Activated naive CD4-positive, alpha-beta T cell (primary cell): ENCODE results near the gene CISH.
A peak's percentile ranks its signal among the peaks of the same experiment; 100 is the strongest.

Experiments used
- DNase-seq, 4 experiments: peaks; one replicate each; lab custom pipeline; 2025; lab: John Stamatoyannopoulos, UW

The CISH gene

DNA sequence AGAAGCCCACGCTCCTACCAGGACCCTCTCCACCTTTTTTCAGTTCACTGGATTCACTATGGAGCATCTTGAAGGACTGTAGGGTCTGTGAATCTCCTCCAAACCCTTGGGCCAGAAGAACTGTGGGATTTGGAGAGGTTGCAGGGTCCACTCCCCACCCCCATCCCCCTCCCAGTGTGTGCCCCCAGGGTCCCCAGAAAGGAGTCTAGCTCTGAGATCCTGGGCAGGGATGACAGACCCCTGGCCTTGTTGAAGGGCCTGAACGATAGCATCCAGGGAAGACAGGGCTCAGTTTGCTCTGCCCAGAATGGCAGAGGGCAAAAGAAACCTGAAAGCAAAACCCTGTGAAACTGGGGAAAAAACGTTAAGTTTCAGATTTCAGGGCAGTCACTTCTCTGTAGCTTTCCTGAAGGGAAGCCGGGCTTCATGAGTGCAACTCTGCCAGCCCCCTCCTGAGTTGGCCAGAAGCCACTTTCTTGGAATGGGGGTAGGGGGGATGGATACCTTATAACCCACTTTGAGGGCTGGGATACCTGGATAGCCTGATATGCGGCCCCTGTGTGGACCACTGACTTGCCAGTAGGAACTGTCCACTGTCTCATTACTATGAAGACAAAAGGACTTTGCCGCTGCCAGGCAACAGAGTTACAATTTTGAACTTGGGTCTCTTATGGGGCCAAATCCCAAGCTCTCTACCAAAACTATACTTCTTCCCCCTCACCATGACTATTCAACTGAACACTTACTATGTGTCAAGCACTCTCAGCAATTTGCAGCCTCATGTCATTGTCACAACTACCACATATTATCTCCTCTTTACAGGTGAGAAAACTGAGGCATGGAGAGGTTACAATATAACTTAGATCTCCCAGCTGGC, 1.6 kb upstream of the CISH start:
- DNase-seq: no peak

DNA sequence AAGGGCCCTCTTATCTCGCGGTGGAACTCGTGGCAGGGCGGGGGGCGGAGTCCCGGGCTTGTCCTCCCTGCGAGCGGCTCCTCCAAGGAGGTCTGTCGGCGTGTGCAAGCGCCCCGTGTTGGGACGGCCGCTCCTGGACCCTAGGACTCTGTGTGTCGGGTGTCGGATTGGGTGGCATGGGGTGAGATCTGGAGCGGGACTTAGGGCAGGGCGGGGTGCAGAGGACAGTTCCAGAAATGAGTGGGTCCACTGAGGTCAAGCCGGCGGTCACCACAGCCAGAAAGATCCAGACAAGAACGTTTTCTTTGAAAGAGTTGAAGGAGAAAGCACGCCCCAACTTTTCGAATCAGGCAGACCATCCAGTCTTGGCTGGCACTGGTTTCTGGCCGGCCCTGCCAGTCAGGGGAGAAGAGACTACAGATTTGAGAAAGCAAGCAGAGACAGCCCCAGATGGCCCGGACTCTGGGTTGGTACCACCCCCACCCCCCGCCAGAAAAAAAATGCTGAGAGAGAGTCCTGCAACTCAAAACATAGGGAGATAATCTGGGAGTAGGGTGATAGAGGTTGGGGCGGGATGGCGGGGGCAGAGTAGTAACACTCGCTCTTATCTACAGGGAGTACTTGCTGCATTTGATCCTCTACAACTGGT, 784 bp upstream of the CISH start:
- no peak for DNase-seq

- DNase-seq: no peak
These were observed 546 bp downstream of the CISH start for GRCh38 chr3:50610992-50611463.

DNA sequence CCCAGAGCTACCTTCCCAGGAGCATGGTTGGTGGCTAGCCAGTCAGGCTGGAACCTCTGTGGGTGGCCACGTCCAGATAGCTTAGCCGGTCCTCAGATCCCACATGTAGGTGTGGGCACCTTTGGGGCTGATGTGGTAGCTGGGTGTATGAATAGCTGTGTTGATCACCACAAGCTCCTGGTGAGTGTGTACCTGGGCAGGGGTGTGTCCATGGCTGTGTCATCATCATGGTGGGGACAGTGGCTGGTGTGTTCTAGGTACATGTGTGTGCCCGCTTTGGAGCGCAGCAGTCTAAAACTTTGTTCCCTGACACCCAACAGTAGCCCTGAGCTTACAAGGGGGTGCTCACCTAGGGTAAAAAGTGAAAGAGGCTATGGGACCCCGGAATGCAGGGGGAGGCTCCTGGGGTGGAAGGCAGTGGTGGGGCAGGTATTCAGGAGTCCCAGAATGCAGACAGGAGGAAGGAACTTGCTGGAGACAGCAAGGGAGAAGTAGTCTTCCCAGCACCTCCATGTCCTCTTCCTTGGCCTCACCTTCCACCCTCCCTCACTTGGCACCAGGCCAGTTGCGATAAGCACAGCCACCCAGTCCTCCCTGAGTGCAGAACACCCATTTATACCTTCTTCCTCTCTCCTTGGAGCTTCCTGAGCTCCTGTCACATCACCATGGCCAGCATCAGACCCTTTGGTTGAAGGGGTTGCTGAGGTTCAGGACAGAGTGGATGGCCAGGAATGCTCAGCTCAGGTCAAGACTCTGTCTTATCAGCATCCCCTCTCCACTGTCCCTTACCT, 1.2 kb downstream of the CISH start:
- DNase-seq: peak in 1 of 4 experiments; percentile 23

- no peak for DNase-seq
These were observed 1.9 kb downstream of the CISH start for GRCh38 chr3:50609763-50610085.

DNA sequence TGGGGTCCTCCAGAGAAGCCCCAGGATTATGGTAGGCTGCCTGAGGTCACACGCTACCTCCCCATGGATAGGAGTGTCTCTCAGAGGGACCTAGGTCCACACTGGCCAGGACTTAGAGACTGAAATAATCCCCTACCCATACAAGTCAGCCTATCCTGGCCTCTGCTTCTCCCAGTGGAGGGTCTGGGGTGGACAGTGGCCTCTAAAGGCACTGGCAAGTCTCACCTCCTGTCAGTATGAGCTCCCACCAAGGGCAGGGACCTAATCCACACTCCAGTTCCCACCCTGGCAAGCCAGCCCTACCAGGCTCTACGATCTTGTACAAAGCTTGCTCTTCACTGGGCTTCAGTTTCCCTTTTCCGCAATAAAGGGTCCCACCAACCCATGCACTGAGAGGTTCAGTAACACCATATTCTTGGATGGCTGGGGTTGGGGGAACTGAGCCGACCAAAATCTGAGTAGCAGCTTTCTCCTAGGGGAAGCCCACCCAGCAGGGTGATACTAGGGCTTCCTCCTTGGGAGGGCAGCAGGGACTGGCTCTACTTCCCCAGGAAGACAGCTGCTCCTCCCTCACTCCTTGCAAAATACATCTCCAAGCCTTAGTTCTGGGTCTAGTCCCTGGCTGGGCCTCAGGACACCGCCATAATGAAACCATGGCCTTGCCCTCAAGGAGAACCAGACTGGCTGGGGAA, 2.4 kb downstream of the CISH start:
- no peak for DNase-seq

GRCh38 chr3:50608278-50608677, 3.3 kb downstream of the CISH start:
- DNase-seq: no peak

- DNase-seq: no peak
These were observed 4.1 kb downstream of the CISH start for GRCh38 chr3:50607271-50608091.

GRCh38 chr3:50606596-50606995, 5.0 kb downstream of the CISH start:
- peak in 2 of 4 experiments; percentile 20 to 27 for DNase-seq

- no peak for DNase-seq
These were observed 5.7 kb downstream of the CISH start for GRCh38 chr3:50605901-50606326.

DNA sequence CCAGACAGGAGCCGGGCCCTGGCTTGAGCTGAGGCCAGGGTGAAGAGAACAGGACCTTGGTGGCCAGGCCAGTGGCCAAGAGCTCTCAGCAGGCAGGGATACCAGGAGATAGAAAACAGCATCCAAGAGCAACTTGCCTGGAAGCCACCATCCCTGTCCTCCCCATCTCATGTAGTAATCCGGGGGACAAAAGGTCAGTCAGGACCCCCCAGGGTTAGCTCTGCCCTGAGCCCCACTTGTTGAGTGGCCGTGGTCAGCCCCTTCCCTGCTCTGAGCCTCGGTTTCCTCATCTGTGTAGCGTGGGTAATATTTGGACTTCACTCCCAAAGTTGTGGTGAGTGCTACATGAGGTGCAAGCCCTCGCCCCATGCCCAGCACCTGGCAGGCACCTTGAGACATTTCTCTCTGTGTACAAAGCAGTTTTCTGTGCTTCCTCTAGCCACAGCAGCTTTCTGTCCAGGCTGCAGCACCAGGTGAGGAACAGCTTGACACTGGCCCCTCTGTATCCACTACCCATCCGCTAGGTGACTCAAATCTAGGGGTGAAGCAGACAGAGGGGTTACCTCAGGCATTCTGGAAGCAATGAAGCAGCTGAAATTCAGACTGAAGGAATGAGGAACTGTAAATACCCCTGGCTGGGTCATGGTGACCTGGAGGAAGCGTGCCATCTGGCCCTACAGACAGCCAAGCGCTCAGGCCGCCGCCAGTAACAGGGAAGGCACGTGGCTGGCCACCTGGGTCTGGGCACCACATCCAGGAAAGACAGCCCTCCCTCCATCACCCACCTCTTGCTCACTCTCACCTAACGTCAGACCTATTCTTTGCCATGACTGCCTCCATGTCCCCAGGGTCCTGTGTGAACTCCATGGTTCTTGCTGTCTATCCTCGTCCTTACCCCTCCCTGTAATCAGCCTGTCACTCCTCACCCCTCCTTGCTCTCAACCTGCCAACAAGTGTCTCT, 6.7 kb downstream of the CISH start:
- no peak for DNase-seq

DNA sequence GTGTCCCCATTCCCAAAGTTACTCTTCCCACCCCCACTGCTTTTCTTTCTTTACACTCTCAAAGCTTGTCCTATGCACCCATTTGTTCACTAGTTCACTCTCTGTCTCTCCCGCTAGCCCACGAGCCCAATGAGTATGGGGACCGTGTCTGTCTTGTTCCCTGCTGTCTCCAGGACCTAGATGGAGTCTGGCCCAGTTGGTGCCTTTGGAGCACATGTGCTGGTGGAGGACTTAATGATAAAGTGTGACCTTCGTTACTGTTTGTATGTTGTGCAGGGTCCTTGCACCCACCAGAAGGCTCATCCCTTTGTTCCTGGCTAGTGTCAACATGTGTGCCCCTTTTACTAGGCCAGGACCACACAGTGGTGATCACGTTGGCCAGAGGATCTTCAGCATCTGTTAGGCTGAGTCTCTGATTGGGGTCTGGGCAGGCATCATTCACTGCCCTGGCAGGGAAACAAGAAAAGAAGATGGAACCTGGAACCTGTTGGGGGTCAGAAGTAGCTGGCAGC, 7.4 kb downstream of the CISH start:
- DNase-seq: no peak

- no peak for DNase-seq
These were observed 8.1 kb downstream of the CISH start for GRCh38 chr3:50603261-50604109.

GRCh38 chr3:50602595-50603191, 8.9 kb downstream of the CISH start:
- DNase-seq: no peak

DNA sequence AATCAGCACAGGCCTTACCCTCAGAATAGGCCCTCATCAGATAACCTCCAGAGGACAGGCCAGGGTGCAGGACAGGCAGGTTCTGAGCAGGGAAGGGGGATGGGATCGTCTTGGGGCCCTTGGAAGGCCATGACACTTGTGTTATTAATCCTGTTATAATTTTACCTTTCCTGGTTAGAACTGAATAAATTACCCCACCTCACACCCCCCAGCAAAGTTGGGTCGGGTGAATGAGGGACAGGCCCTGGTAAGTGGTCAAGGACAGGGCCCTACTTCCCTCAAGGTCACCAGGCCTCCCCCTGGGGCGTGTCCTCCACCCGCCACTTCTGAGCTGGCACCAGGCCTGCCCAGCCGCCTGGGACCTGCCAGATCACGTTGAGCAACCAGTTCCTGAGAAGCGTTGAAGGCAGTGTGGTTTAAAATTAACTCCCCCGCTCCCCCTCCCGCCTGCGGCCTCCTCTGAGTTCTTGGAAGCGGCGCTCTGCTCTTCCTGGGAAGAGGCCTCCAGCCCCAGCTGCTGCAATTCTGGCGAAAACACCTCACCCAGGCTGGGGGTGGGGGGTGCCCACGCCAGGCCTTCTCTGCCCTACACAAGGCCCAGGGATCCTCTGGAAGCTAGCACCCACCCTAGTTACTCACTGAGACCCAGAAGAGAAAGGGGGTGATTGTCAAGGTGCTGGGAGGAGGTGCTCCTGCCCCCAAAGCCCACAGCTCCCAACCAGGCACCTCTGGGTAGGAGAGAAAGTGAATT, 10.6 kb downstream of the CISH start:
- DNase-seq: peak in 2 of 4 experiments; percentile 40 to 53

GRCh38 chr3:50600141-50600753, 11.3 kb downstream of the CISH start:
- no peak for DNase-seq

DNA sequence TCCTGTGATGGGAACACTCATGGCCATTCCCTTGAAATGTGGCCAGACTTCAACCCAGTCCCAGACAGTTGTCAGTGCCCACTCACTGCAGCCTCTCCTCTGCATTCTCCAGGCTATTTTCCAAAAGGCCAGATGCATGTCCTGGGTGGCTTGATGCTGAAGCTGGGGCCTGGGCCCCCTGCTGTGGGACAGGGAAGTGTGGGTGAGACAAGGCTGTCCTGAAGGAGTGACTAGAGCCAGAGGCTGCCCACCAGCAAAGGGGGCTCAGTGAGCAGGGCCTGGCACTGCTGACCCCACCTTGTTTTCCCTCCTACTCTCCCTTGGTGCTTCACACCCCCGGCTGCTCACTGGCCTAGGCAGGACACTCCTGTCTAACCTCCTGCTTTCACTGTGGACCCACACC, 11.9 kb downstream of the CISH start:
- DNase-seq: no peak
